ENCODE results near the gene NFATC1.
"Not testable (repeated sequence)": the region's sequence is repeated elsewhere in the genome, so short reads cannot be mapped to it uniquely, and the experiment has no call there.

NFATC1 gene

GRCh38 chr18:79493211-79493800 lies 97.6 kb downstream of the NFATC1 start:
- no peak for FAIRE-seq

GRCh38 chr18:79493801-79494211 lies 98.1 kb downstream of the NFATC1 start:
- FAIRE-seq = no peak

GRCh38 chr18:79494936-79495335 lies 99.2 kb downstream of the NFATC1 start:
- FAIRE-seq = no peak

- no peak for FAIRE-seq
These were observed 99.9 kb downstream of the NFATC1 start for GRCh38 chr18:79495591-79496071.

GRCh38 chr18:79496237-79496977 lies 100.7 kb downstream of the NFATC1 start:
- FAIRE-seq = no peak

- no peak for FAIRE-seq
These were observed 101.4 kb downstream of the NFATC1 start for GRCh38 chr18:79496978-79497637.

- no peak for FAIRE-seq
These were observed 101.9 kb downstream of the NFATC1 start for GRCh38 chr18:79497638-79498081.

- no peak for FAIRE-seq
These were observed 102.9 kb downstream of the NFATC1 start for GRCh38 chr18:79498662-79499061.

GRCh38 chr18:79501006-79501405 lies 105.3 kb downstream of the NFATC1 start:
- FAIRE-seq = no peak

GRCh38 chr18:79502782-79503181 lies 107.1 kb downstream of the NFATC1 start:
- FAIRE-seq = no peak

- FAIRE-seq = no peak
These were observed 107.7 kb downstream of the NFATC1 start for GRCh38 chr18:79503406-79503805.

- FAIRE-seq = no peak
These were observed 108.3 kb downstream of the NFATC1 start for GRCh38 chr18:79504034-79504433.

- FAIRE-seq = not testable (repeated sequence)
These were observed 108.8 kb downstream of the NFATC1 start for GRCh38 chr18:79504495-79504894.

GRCh38 chr18:79505465-79505864 lies 109.7 kb downstream of the NFATC1 start:
- not testable (repeated sequence) for FAIRE-seq

GRCh38 chr18:79506191-79507075 lies 110.7 kb downstream of the NFATC1 start:
- no peak for FAIRE-seq

GRCh38 chr18:79507076-79507545 lies 111.4 kb downstream of the NFATC1 start:
- FAIRE-seq = no peak

- FAIRE-seq = no peak
These were observed 112.1 kb downstream of the NFATC1 start for GRCh38 chr18:79507546-79508480.

GRCh38 chr18:79508565-79509535 lies 113.1 kb downstream of the NFATC1 start:
- FAIRE-seq = no peak

GRCh38 chr18:79509536-79509930 lies 113.8 kb downstream of the NFATC1 start:
- FAIRE-seq = no peak

- no peak for FAIRE-seq
These were observed 114.4 kb downstream of the NFATC1 start for GRCh38 chr18:79510046-79510685.
